HepG2 (cell line): ENCODE results near the gene ACP1. TPM values are rescaled to one million over a fixed set of nuclear protein-coding genes. Genes with fewer than 3 reads are reported as not detected.

Experiments used
- ARID3A ChIP-seq: IDR thresholded peaks from 2 replicates; pipeline ENCODE4 v1.6.1; 2012; ENCODE audit warnings: low read depth, low read length, improper control_type of control experiment
- ETV6 ChIP-seq: sonication (generic); formaldehyde crosslinking; conservative IDR thresholded peaks from 2 replicates; pipeline ENCODE4 v1.4.0; 2020; ENCODE audit warnings: missing genetic modification reagents
- GATA4 ChIP-seq: sonication (generic); IDR thresholded peaks from 2 replicates; pipeline ENCODE4 v1.6.1; 2016; ENCODE audit warnings: antibody characterized with exemption, low read depth, borderline replicate concordance
- GATAD1 ChIP-seq: IDR thresholded peaks from 2 replicates; pipeline ENCODE4 v1.6.1; 2016; ENCODE audit warnings: missing genetic modification reagents, missing compliant biosample characterization
- GRHL1 ChIP-seq: sonication (generic); formaldehyde crosslinking; conservative IDR thresholded peaks from 2 replicates; pipeline ENCODE4 v1.8.0; 2022; ENCODE audit warnings: missing genetic modification reagents
- IKZF4 ChIP-seq: sonication (generic); formaldehyde crosslinking; IDR thresholded peaks from 2 replicates; pipeline ENCODE4 v1.5.1; 2020; ENCODE audit warnings: borderline replicate concordance, mild to moderate bottlenecking, low read depth, missing genetic modification reagents; ENCODE audit errors: not compliant biosample characterization
- JUN ChIP-seq: sonication (generic); formaldehyde crosslinking; IDR thresholded peaks from 2 replicates; pipeline ENCODE4 v1.4.0; 2020; ENCODE audit warnings: mild to moderate bottlenecking, missing genetic modification reagents
- NFE2 ChIP-seq: sonication (generic); formaldehyde crosslinking; IDR thresholded peaks from 2 replicates; pipeline ENCODE4 v1.4.0; 2020; ENCODE audit warnings: missing genetic modification reagents
- PRMT3 ChIP-seq: sonication (generic); formaldehyde crosslinking; IDR thresholded peaks from 2 replicates; pipeline ENCODE4 v1.8.1; 2022; ENCODE audit warnings: low read depth, mild to moderate bottlenecking, moderate library complexity, missing genetic modification reagents, borderline replicate concordance
- RBFOX2 ChIP-seq: fragments of 200-400 bp; formaldehyde crosslinking; IDR thresholded peaks from 2 replicates; pipeline ENCODE4 v1.6.1; 2017; ENCODE audit warnings: low read depth, mild to moderate bottlenecking, low read length
- SRSF1 ChIP-seq: fragments of 200-400 bp; formaldehyde crosslinking; optimal IDR thresholded peaks from 2 replicates; pipeline ENCODE3; 2017; ENCODE audit warnings: mild to moderate bottlenecking, low read depth, low read length, moderate library complexity
- TMF1 ChIP-seq: sonication (generic); formaldehyde crosslinking; IDR thresholded peaks from 2 replicates; pipeline ENCODE4 v1.8.1; 2022; ENCODE audit warnings: low read depth, missing genetic modification reagents
- TRIM24 ChIP-seq: sonication (generic); formaldehyde crosslinking; IDR thresholded peaks from 2 replicates; pipeline ENCODE4 v1.8.0; 2022; ENCODE audit warnings: mild to moderate bottlenecking, missing genetic modification reagents
- ZBTB38 ChIP-seq: sonication (generic); formaldehyde crosslinking; IDR thresholded peaks from 2 replicates; pipeline ENCODE4 v1.5.1; 2020; ENCODE audit warnings: mild to moderate bottlenecking, missing genetic modification reagents
- ZMAT3 ChIP-seq: sonication (generic); formaldehyde crosslinking; conservative IDR thresholded peaks from 2 replicates; pipeline ENCODE4 v1.7.0; 2021; ENCODE audit warnings: missing genetic modification reagents
- ZMYM2 ChIP-seq: sonication (generic); formaldehyde crosslinking; IDR thresholded peaks from 2 replicates; pipeline ENCODE4 v1.8.0; 2022; ENCODE audit warnings: mild to moderate bottlenecking, missing genetic modification reagents
- ZNF121 ChIP-seq: sonication (generic); formaldehyde crosslinking; IDR thresholded peaks from 2 replicates; pipeline ENCODE4 v1.5.0; 2020; ENCODE audit warnings: mild to moderate bottlenecking, missing genetic modification reagents
- ZNF138 ChIP-seq: sonication (generic); formaldehyde crosslinking; IDR thresholded peaks from 2 replicates; pipeline ENCODE4 v1.5.0; 2020; ENCODE audit warnings: mild to moderate bottlenecking, low read depth, missing genetic modification reagents
- ZNF563 ChIP-seq: sonication (generic); formaldehyde crosslinking; IDR thresholded peaks from 2 replicates; pipeline ENCODE4 v1.8.0; 2022; ENCODE audit warnings: mild to moderate bottlenecking, moderate library complexity, missing genetic modification reagents
- ZNF564 ChIP-seq: sonication (generic); formaldehyde crosslinking; IDR thresholded peaks from 2 replicates; pipeline ENCODE4 v1.8.1; 2023; ENCODE audit warnings: mild to moderate bottlenecking, missing genetic modification reagents
- ZNF607 ChIP-seq: sonication (generic); formaldehyde crosslinking; IDR thresholded peaks from 2 replicates; pipeline ENCODE4 v1.5.1; 2020; ENCODE audit warnings: missing genetic modification reagents, mild to moderate bottlenecking, borderline replicate concordance
- ZNF674 ChIP-seq: sonication (generic); formaldehyde crosslinking; IDR thresholded peaks from 2 replicates; pipeline ENCODE4 v1.5.0; 2020; ENCODE audit warnings: low read depth, mild to moderate bottlenecking, missing genetic modification reagents
- ZNF790 ChIP-seq: sonication (generic); formaldehyde crosslinking; IDR thresholded peaks from 2 replicates; pipeline ENCODE4 v1.8.0; 2022; ENCODE audit warnings: missing genetic modification reagents, mild to moderate bottlenecking, borderline replicate concordance
- ZUFSP ChIP-seq: sonication (generic); formaldehyde crosslinking; IDR thresholded peaks from 2 replicates; pipeline ENCODE4 v1.9.0; 2021; ENCODE audit warnings: missing genetic modification reagents, mild to moderate bottlenecking, borderline replicate concordance
- polyA plus RNA-seq, 8 experiments: library from polyadenylated mRNA; depleted of rRNA in 3 of 8; stranded (reverse) in 7 of 8; unstranded in 1 of 8; fragments of >200 nt; fragmentation: Illumina TruSeq in 4 of 8; extraction: Trizol in 4 of 8; gene quantifications; 2 replicates each; pipeline versions ENCODE4 v1.2.1 to v1.2.3, GENCODE V29; 2011 to 2016; ENCODE audit warnings: low read depth in 4 of 8, missing spikeins in 1 of 8, mixed read lengths in 1 of 8; ENCODE audit not compliant: insufficient read depth in 1 of 8
- total RNA-seq, 5 experiments: library from RNA; depleted of rRNA; stranded (reverse); fragments of >200 nt; fragmentation: Illumina TruSeq; extraction: Trizol; gene quantifications; 2 replicates each; pipeline ENCODE4 v1.2.3, GENCODE V29; 2016; ENCODE audit warnings: low read depth in 1 of 5

Gene ACP1
- total and polyA plus RNA-seq, 2 of the 13 experiments (the other 11 are each of a cell fraction or from before 2014, with no cell fraction given), result 246 to 348 TPM

- TF ChIP-seq ARID3A (no peak), JUN (CRISPR knock-in tag) (no peak), ZNF564 (CRISPR knock-in tag) (0 out of 2 replicates have a peak, but pooled peaks have one; percentile 50), ZNF121 (CRISPR knock-in tag) (no peak), ZNF607 (CRISPR knock-in tag) (peak; percentile 71), ZNF138 (CRISPR knock-in tag) (no peak), TMF1 (0 out of 2 replicates have a peak, but pooled peaks have one; percentile 52), ZUFSP (CRISPR knock-in tag) (no peak), SRSF1 (peak; percentile 8), ZNF674 (0 out of 2 replicates have a peak, but pooled peaks have one; percentile 59), NFE2 (no peak), TRIM24 (CRISPR knock-in tag) (no peak), ZNF563 (CRISPR knock-in tag) (peak; percentile 84; the same call in 1 of the 2 replicates), IKZF4 (peak; percentile 25), PRMT3 (CRISPR knock-in tag) (0 out of 2 replicates have a peak, but pooled peaks have one; percentile 29), ETV6 (CRISPR knock-in tag) (0 out of 2 replicates have a peak, but pooled peaks have one; percentile 27), GATA4 (no peak), GATAD1 (CRISPR knock-in tag) (no peak), RBFOX2 (peak; percentile 50; the same call in 1 of the 2 replicates), GRHL1 (CRISPR knock-in tag) (no peak), ZBTB38 (CRISPR knock-in tag) (peak; percentile 97), ZMAT3 (CRISPR knock-in tag) (0 out of 2 replicates have a peak, but pooled peaks have one; percentile 8), ZMYM2 (CRISPR knock-in tag) (peak; percentile 64; the same call in 1 of the 2 replicates), ZNF790 (CRISPR knock-in tag) (peak; percentile 85; the same call in 1 of the 2 replicates)
Measured at GRCh38 chr2:263774-264492, 814 bp upstream of the ACP1 start, which contains the start of gene SH3YL1 (continued).
